Measurements from ENCODE around the gene NFKBIE. TPM values are rescaled to one million over a fixed set of nuclear protein-coding genes. Genes with fewer than 3 reads are reported as not detected.

The NFKBIE gene
- total RNA-seq, 2 donors from 2014 or later, result 20.8 to 34.4 TPM

- H3K4me1 ChIP-seq (replicated peaks), result peaks cover 9% of the 10 kb centered on the region
- H3K9me3 ChIP-seq, result no peaks in the 10 kb centered on the region
- no peak overlapping the region for H3K4me3 ChIP-seq
- H3K36me3 ChIP-seq, result no peaks in the 10 kb centered on the region
- H3K27me3 ChIP-seq (replicated peaks; ENCODE audit: insufficient read depth), result no peaks in the 10 kb centered on the region
- DNase-seq (ENCODE audit: low spot score), result no peak
- H3K27ac ChIP-seq, result no peak overlapping the region
- no peak for TF ChIP-seq POLR2A (IDR thresholded peaks at IDR 0.05)
- TF ChIP-seq POLR2AphosphoS5 (IDR thresholded peaks at IDR 0.05), result no peak
- no peak for TF ChIP-seq CTCF (IDR thresholded peaks at IDR 0.05)
- intact Hi-C loops (cut with DNase I), result loop anchor here (5.0 kb wide), 1 partner anchor 133 kb away; no protein-coding TSS in a partner anchor
- WGBS, result 93% methylated on average over 10 of the region's 10 CpGs
Measured at GRCh38 chr6:44230034-44230675, 35.2 kb downstream of the NFKBIE start.

- DNase-seq (ENCODE audit: low spot score), result no peak
- Histone ChIP-seq H3K36me3 (no peaks in the 10 kb centered on the region), H3K4me3 (no peak overlapping the region), H3K27ac (no peak overlapping the region), H3K27me3 (replicated peaks; ENCODE audit: insufficient read depth) (no peaks in the 10 kb centered on the region), H3K4me1 (replicated peaks) (peaks cover 3% of the 10 kb centered on the region), H3K9me3 (no peaks in the 10 kb centered on the region)
- intact Hi-C loops (cut with DNase I), result loop anchor here (5.0 kb wide), 1 partner anchor 132 kb away; no protein-coding TSS in a partner anchor
- no peak for TF ChIP-seq POLR2A (IDR thresholded peaks at IDR 0.05)
- TF ChIP-seq CTCF (IDR thresholded peaks at IDR 0.05), result no peak
- no peak for TF ChIP-seq POLR2AphosphoS5 (IDR thresholded peaks at IDR 0.05)
- 92% methylated on average over 11 of the region's 11 CpGs for WGBS
Measured at GRCh38 chr6:44229376-44230033, 35.8 kb downstream of the NFKBIE start.

GRCh38 chr6:44228836-44229235 lies 36.5 kb downstream of the NFKBIE start:
- Histone ChIP-seq H3K9me3 (no peaks in the 10 kb centered on the region), H3K27me3 (replicated peaks; ENCODE audit: insufficient read depth) (no peaks in the 10 kb centered on the region), H3K4me3 (no peak overlapping the region), H3K4me1 (replicated peaks) (peaks cover 3% of the 10 kb centered on the region), H3K27ac (no peak overlapping the region), H3K36me3 (no peaks in the 10 kb centered on the region)
- intact Hi-C loops (cut with DNase I), result no loop called here
- TF ChIP-seq POLR2AphosphoS5 (IDR thresholded peaks at IDR 0.05) (no peak), CTCF (IDR thresholded peaks at IDR 0.05) (no peak), POLR2A (IDR thresholded peaks at IDR 0.05) (no peak)
- WGBS, result 90% methylated on average over 5 of the region's 5 CpGs
- DNase-seq (ENCODE audit: low spot score), result no peak

- 91% methylated on average over 7 of the region's 7 CpGs for WGBS
- no peak for TF ChIP-seq POLR2A (IDR thresholded peaks at IDR 0.05)
- no peak for TF ChIP-seq POLR2AphosphoS5 (IDR thresholded peaks at IDR 0.05)
- no peak for TF ChIP-seq CTCF (IDR thresholded peaks at IDR 0.05)
- peaks cover 3% of the 10 kb centered on the region for H3K4me1 ChIP-seq (replicated peaks)
Measured at GRCh38 chr6:44228433-44228832, 36.9 kb downstream of the NFKBIE start.

GRCh38 chr6:44228031-44228430 lies 37.3 kb downstream of the NFKBIE start:
- H3K36me3 ChIP-seq, result no peaks in the 10 kb centered on the region
- TF ChIP-seq POLR2AphosphoS5 (IDR thresholded peaks at IDR 0.05) (no peak), CTCF (IDR thresholded peaks at IDR 0.05) (no peak), POLR2A (IDR thresholded peaks at IDR 0.05) (no peak)
- intact Hi-C loops (cut with DNase I), result no loop called here
- DNase-seq (ENCODE audit: low spot score), result no peak
- WGBS, result 84% methylated on average over 6 of the region's 6 CpGs
- H3K4me1 ChIP-seq (replicated peaks), result peaks cover 3% of the 10 kb centered on the region
- no peaks in the 10 kb centered on the region for H3K9me3 ChIP-seq
- no peak overlapping the region for H3K4me3 ChIP-seq
- no peaks in the 10 kb centered on the region for H3K27me3 ChIP-seq (replicated peaks; ENCODE audit: insufficient read depth)
- no peak overlapping the region for H3K27ac ChIP-seq

More at GRCh38 chr6:44228433-44228832, 36.9 kb downstream of the NFKBIE start:
- H3K27me3 ChIP-seq (replicated peaks; ENCODE audit: insufficient read depth), result no peaks in the 10 kb centered on the region
- H3K9me3 ChIP-seq, result no peaks in the 10 kb centered on the region
- no peak overlapping the region for H3K27ac ChIP-seq
- H3K4me3 ChIP-seq, result no peak overlapping the region
- no peaks in the 10 kb centered on the region for H3K36me3 ChIP-seq
- intact Hi-C loops (cut with DNase I), result no loop called here
- no peak for DNase-seq (ENCODE audit: low spot score)
